ENCODE data around the gene PPP2R5C.

Gene PPP2R5C

GRCh38 chr14:101918065-101918989 lies 156.8 kb downstream of the PPP2R5C start:
- TF ChIP-seq FOXM1 (IDR thresholded peaks at IDR 0.05; ENCODE audit: borderline replicate concordance, low read depth): no peak
- no peak for TF ChIP-seq ZBTB7A (IDR thresholded peaks at IDR 0.05; ENCODE audit: low read depth)
- TF ChIP-seq EGR1 (IDR thresholded peaks at IDR 0.05): no peak
- TF ChIP-seq TAF1 (IDR thresholded peaks at IDR 0.05; ENCODE audit: low read depth): no peak
- no peak for TF ChIP-seq REST (IDR thresholded peaks at IDR 0.05; ENCODE audit: low read depth)
- no peak for TF ChIP-seq MAX (IDR thresholded peaks at IDR 0.05)
- TF ChIP-seq CREB1 (IDR thresholded peaks at IDR 0.05; ENCODE audit: low read depth): no peak
- no peak for TF ChIP-seq TEAD4 (IDR thresholded peaks at IDR 0.05)
- no peak for TF ChIP-seq RAD21 (IDR thresholded peaks at IDR 0.05; ENCODE audit: low read depth)

GRCh38 chr14:101920271-101920670 lies 158.8 kb downstream of the PPP2R5C start:
- TF ChIP-seq FOXM1 (IDR thresholded peaks at IDR 0.05; ENCODE audit: borderline replicate concordance, low read depth) (no peak), CEBPB (IDR thresholded peaks at IDR 0.05) (no peak), YY1 (IDR thresholded peaks at IDR 0.05; ENCODE audit: low read depth) (no peak), REST (IDR thresholded peaks at IDR 0.05; ENCODE audit: low read depth) (no peak), USF1 (IDR thresholded peaks at IDR 0.05) (no peak), ZBTB7A (IDR thresholded peaks at IDR 0.05; ENCODE audit: low read depth) (no peak), EGR1 (IDR thresholded peaks at IDR 0.05) (no peak), MAX (IDR thresholded peaks at IDR 0.05) (no peak), TAF1 (IDR thresholded peaks at IDR 0.05; ENCODE audit: low read depth) (no peak), RAD21 (IDR thresholded peaks at IDR 0.05; ENCODE audit: low read depth) (no peak), TEAD4 (IDR thresholded peaks at IDR 0.05) (no peak), NFIC (IDR thresholded peaks at IDR 0.05) (no peak), EP300 (IDR thresholded peaks at IDR 0.05; ENCODE audit: borderline replicate concordance) (no peak), CREB1 (IDR thresholded peaks at IDR 0.05; ENCODE audit: low read depth) (no peak), TCF12 (IDR thresholded peaks at IDR 0.05; ENCODE audit: low read depth) (no peak)

- TF ChIP-seq REST (IDR thresholded peaks at IDR 0.05; ENCODE audit: low read depth) (no peak), CEBPB (IDR thresholded peaks at IDR 0.05) (no peak), FOXM1 (IDR thresholded peaks at IDR 0.05; ENCODE audit: borderline replicate concordance, low read depth) (no peak), EGR1 (IDR thresholded peaks at IDR 0.05) (no peak), MAX (IDR thresholded peaks at IDR 0.05) (no peak), TAF1 (IDR thresholded peaks at IDR 0.05; ENCODE audit: low read depth) (no peak), TCF12 (IDR thresholded peaks at IDR 0.05; ENCODE audit: low read depth) (no peak), CREB1 (IDR thresholded peaks at IDR 0.05; ENCODE audit: low read depth) (no peak), USF1 (IDR thresholded peaks at IDR 0.05) (no peak), TEAD4 (IDR thresholded peaks at IDR 0.05) (no peak), ZBTB7A (IDR thresholded peaks at IDR 0.05; ENCODE audit: low read depth) (no peak), RAD21 (IDR thresholded peaks at IDR 0.05; ENCODE audit: low read depth) (no peak), NFIC (IDR thresholded peaks at IDR 0.05) (no peak), EP300 (IDR thresholded peaks at IDR 0.05; ENCODE audit: borderline replicate concordance) (no peak)
Measured at GRCh38 chr14:101922866-101923265, 161.4 kb downstream of the PPP2R5C start.

GRCh38 chr14:101925152-101925551 lies 163.6 kb downstream of the PPP2R5C start:
- TF ChIP-seq REST (IDR thresholded peaks at IDR 0.05; ENCODE audit: low read depth): no peak
